Amygdala (tissue), 56 donors: ENCODE data around the gene BIVM.
A peak's percentile ranks its signal among the peaks of the same experiment; 100 is the strongest.
"Not testable (repeated sequence)": the region's sequence is repeated elsewhere in the genome, so short reads cannot be mapped to it uniquely, and the experiment has no call there.

ENCODE experiments used
- DNase-seq, 56 donors: peaks; one replicate each; lab custom pipeline; 2025; lab: John Stamatoyannopoulos, UW

BIVM gene, protein sequence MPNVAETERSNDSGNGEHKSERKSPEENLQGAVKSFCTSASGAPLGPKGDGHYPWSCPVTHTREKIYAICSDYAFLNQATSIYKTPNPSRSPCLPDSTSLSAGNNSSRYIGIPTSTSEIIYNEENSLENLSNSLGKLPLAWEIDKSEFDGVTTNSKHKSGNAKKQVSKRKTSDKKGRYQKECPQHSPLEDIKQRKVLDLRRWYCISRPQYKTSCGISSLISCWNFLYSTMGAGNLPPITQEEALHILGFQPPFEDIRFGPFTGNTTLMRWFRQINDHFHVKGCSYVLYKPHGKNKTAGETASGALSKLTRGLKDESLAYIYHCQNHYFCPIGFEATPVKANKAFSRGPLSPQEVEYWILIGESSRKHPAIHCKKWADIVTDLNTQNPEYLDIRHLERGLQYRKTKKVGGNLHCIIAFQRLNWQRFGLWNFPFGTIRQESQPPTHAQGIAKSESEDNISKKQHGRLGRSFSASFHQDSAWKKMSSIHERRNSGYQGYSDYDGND

DNA sequence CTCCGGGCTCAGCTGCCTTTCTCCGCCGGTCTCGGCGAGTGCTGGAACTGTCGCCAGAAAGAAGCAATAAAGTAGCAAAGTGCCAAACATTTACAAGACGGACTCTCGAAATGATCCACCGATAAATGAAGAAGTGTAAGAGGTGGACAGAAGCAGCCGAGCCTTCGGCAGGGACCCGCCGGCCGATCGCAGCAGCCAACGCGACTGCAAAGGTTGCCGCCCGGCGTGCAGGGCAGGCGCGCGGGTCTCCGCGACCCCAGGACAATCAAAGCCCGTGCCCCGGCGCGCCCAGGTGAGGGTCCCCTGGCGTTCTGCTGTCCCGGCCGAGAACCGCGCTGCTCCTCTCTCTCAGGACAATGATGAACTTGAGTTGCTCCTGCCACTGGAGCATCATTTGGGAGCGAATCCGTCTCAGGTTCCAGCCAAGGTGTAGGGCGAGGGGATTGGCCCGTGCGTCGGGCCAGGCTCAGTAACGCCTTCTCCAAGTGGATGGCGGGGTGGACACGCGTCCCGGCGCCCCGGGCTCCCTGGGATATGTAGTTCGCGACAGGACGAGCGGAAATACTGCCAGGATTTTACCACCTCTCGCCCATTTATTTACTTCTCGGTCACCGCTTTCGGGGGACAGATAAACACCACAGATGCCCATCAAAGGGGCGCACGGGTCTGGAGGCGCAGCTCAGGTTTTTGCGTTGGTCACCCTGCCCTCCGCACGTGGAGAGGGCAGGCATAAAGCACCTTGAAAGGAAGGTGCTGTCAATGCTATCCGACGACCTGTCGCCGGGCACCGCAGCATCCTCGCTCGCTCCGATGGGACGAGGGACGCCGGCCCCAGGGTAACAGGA is at the start of gene BIVM, which contains the start of gene POGLUT2:
Gene BIVM (plus strand): TSS at position 539 of the 845 bp plus-strand sequence. CDS start 8,149 bp downstream, outside the sequence.
Gene POGLUT2 (minus strand): TSS at position 396 of the 845 bp plus-strand sequence. CDS start 306 bp downstream, at position 90.
- DNase-seq = peak; percentile 20 to 92 (median 80)

DNA sequence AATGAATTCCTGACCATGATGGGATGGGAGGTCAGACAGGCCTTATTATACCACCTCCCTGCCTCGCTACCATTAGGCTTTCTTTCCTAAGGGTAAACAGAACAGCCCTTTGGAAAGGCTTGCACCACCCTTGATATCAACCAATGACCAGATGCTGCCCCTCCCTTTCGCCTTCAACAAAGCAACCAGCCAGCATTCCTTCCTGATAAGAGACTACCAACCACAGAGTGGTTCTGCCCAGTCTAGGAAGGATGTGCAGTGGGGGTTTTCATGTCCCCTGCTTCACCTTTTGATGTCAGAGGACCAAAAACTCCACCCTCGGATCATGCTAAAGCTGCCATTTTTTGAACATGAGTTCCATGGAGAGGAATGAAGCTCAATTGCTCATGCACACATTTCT is 47.0 kb upstream of the BIVM start:
- DNase-seq = no peak

DNA sequence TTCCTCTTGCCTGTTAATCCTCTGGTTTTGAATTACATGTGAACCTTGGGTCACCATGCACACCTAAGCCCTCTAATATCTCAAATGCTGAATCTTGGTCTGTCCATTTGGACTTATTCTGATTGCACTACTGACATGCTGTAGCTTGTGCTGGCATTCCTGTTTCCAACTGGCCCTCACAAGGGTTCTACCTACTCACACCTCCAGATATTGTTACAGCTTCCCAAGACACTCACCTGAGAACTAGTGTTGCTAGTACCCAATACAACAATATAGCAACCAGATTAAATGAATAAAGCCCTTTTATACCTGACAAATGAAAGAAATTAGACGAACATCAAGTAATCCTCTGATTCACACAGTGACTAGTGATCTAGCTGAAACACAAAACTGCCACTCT is 41.9 kb upstream of the BIVM start:
- no peak for DNase-seq

DNA sequence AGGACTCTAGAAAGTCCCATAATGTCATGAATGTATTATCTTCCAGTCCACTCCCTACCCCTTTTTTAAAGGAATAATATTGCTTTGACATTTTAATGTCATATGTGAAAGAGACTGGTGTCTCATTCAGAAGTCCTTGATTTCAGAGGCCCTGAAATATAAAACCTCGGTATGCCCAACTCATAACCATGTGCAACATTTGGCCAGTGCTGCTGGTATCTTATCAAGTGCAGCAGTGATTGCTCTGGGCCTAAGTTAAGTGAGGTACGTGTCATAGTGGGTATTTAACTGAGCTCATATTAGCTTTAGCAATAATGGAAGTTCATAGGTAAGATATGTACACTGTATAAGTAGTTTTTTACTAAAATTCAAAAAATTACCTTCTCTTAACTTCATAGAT is 40.1 kb upstream of the BIVM start:
- no peak for DNase-seq

DNA sequence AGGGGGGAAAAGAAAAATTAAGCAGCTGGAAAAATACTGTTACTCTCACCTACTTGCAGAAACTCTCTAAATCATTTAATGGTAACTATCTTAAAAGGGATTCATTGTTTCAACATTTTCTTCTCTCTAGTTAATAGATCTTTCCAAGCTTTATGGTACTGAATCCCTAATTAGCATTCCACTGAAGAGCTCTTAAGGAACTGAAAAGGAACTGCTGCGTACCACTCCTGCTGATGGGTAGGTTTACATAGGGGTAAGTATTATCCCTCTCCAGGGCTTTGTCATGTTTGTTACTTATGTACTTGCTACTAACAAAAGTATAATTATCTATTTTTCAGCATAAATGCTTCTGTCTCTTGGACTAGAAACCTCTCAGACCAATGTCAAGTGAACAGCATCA is 37.8 kb upstream of the BIVM start:
- no peak for DNase-seq

DNA sequence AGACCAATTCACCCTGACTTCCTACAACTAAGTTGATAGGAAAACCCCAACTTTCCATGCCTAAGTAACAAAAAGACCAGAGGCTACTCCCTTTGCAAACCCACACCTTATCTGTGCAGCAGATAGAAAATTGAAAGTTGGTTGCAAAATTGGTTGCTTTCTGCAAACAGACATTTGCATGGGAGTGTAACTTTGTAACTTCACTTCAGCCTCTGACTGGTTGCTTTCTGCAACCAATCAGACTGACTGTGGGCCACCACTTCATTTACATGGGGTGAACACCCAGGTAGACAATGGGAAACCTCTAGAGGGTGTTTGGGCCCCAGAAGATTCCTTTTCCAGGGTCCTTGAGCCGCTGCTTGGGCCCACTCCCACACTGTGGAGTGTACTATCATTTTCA is 35.2 kb upstream of the BIVM start:
- DNase-seq = no peak

DNA sequence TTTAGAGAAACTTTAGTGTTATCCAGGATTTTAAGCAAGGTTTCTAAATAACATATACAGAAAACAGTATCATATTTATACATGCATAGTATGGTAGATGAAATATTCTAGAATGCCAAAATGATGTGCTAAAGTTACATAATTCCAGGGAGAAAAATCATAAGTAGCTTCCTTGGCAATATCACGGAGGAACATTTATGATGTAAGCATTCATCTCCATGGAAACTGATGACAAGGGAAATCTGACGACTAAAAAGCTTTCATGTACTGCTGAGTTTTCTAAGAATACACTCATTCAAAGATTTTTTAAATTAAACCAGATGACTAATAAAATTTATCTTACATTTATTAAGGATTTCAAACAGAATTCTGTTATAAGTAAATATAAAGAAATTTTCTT is 30.0 kb upstream of the BIVM start:
- no peak for DNase-seq

DNA sequence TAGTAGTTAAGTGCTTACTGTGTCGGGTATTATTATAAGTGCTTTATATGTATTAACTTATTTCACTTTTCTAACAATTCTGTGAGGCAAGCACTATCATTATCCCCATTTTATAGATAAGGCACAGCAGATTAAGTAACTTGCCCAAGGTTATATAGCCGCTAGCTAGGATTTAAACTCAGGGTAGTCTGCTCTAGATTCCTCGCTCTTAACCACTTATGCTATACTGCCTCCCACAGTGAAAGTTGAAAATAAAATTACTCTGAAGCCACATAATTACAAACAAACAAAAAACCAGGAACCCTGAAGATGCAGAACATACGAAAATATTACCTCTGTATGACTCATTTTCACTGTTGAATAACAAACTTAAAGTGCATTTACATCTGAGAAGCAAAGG is 29.2 kb upstream of the BIVM start:
- DNase-seq = no peak

DNA sequence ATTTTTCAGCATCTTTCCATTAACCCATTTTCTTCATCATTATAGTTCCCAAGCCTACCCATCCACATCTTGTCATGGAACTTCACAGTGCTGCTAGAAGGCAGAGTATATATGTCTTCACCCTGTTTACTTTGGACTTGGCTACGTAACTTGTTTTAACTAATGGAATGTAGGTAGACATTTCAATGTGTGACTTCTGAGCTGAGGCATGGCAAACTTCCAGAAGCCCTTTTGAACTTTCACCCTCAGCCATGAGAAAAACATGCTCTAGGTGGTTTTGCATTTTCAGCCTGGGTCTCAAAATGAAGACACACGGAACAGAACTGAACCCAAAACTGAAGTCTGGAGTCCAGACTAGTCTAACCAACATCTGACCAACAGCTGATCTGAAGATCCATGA is 28.5 kb upstream of the BIVM start:
- DNase-seq = no peak

DNA sequence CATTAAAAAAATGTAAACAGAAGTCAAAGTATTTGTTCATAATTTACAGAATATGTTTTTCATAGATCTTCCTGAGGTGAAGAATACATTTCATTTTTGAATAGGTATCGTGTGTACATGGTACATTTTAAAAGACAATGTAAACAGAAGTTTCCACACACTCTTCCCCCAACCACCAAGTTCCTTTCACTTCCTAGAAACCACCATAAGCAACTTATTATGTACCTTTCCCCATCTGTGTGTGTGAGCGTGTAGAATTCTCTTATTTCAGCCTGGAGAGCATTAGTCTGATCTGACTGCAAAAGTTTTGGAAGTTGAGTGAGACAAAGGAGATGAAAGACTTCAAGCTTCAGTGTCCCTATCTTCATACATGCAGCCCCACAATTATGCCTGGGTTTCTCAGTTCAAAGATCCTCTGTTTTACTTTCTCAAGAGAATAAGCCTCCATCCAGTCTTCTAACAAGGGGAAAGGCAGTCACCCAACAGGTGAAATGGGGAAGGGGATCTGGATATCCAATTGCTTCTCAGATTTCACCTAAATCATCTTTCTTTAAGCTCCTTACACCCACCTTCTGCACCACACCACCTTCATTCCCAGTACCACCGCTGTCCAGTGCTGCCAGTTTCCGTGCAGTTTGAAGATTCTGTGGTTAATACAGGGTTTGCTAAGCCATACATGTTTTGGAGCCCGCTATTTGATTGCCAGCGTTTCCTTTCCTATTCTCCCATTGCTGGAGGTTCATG is 27.4 kb upstream of the BIVM start:
- DNase-seq = no peak

DNA sequence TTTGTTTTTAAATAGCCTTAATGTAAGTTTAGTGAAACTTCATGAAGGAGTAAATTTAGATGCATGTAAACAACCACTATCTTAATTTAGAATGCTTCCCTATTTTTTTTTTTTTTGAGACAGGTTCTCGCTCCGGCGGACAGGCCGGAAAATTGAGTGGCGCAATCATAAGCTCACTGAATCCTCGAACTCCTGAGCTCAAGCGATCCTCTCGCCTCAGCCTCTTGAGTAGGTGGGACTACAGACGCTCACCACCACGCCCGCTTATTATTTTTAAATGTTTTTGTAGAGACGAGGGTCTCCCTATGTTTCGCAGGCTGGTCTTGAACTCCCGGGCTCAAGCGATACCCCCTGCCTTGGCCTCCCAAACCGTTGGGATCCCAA is 26.9 kb upstream of the BIVM start:
- DNase-seq = peak in 1 of 56 donors; percentile 3

DNA sequence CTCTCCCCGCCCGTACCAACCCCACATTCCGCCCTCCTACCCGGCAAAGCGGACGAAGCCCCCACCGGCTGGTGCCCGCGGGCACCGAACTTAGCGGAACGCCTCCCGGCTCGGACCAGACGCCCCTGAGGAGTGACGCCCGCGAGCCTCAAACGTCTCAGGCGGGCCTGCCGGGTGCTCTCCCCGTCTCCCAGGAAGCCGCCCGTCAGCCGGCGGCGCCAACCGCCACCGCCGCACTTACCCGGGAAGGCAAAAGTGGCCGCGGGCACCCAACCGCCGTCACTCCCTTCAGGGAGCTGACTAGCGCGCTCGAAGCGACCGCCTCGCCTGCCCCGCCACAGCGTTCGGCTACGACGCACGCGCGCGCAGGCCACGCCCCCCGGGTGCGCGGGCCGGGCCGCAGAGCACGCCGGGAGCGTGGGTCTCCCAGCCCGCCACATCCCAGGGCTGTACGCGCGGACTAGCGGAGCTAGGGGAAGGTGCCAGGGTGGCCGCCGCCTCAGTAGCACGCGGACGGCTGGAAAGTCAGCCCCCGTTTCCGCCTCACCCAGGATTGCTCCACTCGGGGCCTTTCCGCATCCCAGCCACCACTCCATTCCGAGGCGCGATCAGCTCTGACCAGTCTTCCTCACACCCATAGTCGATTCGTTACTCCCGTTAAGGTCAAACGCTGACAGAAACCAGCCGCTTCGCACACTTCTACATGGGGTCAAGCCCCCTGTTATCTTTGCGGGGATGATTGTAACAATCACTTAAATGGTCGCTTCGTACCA is 25.3 kb upstream of the BIVM start, which contains the start of gene TEX30:
Gene TEX30 (minus strand): TSS at position 346 of the 773 bp plus-strand sequence. CDS start 3,760 bp downstream, outside the sequence.
- DNase-seq = peak; percentile 15 to 86 (median 68)

DNA sequence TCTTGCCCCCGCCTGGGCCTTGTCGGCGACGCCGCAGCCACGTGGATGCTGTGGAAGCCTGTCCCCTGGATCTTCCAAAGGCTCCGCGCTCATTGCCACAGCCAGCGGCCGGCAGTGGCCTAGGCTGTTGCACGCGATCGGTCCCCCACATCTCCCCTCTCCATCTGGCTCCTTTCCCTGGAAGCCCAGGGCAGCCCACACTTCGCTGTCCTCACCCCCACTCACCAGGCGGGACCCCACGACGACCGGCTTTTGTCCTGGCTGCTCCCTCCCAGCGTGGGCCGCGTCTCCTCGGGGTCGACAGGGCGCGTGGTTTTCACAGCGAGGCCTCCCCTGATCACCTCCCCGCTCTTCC is 24.7 kb upstream of the BIVM start:
- DNase-seq = peak in 6 of 56 donors; percentile 12 to 61 (median 24)

DNA sequence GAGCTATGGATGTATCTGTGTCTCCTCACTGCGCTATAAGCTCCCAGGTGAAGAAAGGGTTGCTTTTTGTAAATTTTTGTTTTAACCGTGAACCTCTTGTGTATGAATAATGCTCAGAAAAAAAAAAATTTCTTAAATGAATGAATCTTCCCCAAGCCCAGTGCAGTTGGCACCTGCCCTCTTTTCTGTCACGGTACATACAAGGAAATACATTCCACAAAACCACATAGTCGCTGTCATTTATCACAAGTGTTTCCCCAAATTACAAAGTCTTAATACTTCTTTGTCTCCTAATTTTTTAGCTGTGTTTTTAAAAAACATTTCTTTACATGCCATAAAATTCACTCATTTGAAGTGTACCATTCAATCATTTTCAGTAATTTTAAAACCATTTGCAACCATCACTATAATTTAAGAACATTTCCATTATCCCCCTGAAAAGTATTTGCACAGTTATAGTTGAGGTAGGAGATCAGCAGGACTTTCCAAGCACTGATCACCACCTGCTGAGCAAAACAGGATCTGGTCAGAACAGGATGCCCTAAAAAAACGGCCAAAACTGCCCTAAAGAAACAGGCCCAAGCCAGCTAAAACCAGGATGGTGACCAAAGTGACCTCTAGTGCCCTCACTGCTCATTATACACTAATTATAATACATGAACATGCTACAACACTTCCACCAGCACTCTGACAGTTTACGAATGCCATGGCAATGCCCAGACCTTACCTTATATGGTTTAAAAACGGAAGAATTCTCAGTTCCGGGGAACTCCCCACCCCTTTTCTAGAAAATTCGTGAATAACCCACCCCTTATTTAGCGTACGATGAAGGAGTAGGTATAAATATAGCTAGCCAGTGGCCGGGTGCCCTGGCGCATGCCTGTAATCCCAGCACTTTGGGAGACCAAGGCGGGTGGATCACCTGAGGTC is 24.1 kb upstream of the BIVM start:
- no peak for DNase-seq

DNA sequence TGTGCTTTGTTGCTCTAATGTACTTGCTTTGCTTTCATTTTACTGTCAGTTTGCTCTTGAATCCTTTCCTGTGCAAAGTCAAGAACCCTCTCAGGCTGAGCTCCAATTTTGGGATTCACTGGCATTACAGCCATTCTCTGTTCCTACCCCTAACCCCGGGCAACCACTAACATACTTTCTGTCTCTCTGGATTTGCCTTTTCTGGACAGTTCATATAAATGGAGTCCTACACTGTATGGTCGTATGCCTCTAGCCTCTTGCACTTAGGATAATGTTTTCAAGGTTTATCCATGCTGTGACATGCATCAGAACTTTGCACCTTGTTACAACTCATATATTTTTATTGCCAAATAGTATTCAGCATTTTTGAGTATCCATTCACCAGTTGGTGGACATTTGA is 22.6 kb upstream of the BIVM start:
- no peak for DNase-seq

DNA sequence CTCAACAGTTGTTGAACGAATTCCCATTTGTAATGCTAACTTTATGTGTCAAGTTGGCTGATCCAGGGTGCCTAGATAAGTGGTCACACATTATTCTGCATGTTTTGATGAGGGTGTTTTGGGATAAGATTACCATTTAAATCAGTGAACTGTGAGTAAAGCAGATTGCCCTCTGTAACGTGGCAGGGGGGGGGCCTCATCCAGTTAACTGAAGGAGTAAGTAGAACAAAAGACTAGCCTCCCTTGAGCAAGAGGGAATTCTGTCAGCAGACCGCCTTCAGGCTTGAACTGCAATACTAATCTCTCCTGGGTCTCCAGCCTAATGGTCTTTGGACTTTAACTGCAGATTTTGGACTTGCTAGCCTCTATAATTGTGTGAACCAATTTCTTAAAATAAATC is 21.2 kb upstream of the BIVM start:
- no peak for DNase-seq

DNA sequence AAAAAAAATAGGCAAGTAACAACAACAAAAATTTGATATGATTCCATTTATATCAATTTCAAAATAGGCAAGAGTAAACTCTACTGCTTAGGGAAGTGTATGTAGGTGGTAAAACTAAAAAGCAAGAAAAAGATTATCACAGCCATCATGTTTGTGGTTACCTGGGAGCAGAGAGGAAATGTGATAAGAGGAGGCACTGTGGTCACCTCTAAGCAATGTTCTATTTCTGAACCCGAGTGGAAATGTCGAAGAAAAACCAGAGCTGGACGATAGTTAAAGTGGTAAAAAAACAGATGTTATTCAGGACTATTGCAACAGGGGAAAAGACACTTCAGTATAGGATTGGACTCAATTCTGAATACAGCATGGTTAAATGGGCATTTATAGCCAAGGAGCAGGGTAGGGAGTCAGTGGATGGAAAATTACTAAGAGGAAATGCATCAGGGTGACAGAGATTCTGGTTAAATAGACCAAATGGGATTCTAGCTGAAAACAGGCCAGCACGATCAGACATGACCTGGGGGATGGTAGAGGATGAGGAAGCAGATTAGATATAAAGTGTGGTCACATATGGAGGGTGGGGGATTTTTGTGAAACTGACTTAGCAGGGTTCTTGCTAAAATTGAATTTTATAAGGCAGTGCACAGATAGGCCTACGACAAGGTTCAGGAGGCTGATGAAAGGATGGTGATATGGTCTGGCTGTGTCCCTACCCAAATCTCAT is 19.3 kb upstream of the BIVM start:
- no peak for DNase-seq

DNA sequence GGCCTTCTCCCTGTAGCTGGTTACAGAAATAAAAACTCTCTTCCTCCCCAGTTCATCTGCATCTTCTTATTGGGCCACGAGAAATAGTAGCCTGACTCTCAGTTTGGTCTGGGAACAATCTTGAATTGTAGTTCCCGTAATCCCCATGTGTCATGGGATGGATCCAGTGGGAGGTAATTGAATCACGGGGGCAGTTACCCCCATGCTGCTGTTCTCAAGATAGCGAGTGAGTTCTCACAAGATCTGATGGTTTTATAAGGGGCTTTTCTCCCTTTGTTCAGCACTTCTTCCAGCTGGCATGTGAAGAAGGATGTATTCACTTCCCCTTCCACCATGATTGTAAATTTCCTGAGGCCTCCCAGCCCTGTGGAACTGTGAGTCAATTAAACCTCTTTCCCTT is 18.3 kb upstream of the BIVM start:
- DNase-seq = not testable (repeated sequence)
